CD4-positive, alpha-beta T cell treated with Interleukin-6 for 4 hours (primary cell): ENCODE measurements around the gene CCDC39.
A peak's percentile ranks its signal among the peaks of the same experiment; 100 is the strongest.
"Not testable (repeated sequence)": the region's sequence is repeated elsewhere in the genome, so short reads cannot be mapped to it uniquely, and the experiment has no call there.

ENCODE experiments used
- DNase-seq: peaks from one replicate; pipeline ENCODE4 v3.0.0-alpha.2; 2020; ENCODE audit warnings: mixed read lengths

CCDC39 gene

DNA sequence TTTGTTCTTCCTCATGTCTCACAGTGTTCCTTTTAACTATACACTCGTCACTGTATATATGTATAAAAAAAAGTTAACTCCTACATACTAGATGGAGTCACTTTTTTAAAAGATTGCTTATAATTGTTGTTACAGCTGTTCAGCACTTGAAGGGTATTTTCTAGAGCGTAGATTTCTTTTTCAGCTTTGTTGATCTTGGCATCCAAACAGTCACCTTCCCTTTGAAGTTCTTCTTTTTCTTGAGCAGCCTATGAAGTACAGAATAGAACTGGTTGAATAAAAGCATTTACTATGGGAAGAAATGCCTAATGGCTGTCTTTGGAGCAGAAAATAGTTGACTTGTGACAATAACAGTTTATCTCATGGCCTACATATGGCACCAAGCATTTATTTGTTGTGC, 59.6 kb downstream of the CCDC39 start:
- DNase-seq: no peak

DNA sequence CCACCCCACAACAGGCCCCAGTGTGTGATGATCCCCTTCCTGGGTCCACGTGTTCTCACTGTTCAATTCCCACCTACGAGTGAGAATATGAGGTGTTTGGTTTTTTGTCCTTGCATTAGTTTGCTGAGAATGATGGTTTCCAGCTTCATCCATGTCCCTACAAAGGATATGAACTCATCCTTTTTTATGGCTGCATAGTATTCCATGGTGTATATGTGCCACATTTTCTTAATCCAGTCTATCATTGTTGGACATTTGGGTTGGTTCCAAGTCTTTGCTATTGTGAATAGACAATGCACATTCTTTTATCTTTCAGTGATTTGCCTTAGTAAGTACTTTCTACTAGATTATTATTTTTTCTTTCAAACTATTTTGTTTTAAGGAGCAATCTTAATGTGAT, 60.7 kb downstream of the CCDC39 start:
- DNase-seq: not testable (repeated sequence)

DNA sequence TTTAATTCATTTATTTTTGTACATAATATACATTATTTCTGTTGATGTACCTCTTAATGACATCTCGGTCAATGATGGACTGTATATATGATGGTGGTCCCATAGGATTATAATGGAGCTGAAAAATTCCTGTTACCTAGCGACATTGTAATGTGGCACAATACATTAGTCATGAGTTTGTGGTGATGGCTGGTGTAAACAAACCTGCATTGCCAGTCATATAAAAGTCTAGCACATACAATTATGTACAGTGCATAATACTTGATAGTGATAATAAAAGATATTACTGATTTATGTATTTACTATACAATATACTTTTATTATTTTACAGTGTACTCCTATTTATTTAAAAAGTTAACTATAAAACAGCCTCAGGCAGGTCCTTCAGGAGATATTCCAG, 62.2 kb downstream of the CCDC39 start:
- no peak for DNase-seq

DNA sequence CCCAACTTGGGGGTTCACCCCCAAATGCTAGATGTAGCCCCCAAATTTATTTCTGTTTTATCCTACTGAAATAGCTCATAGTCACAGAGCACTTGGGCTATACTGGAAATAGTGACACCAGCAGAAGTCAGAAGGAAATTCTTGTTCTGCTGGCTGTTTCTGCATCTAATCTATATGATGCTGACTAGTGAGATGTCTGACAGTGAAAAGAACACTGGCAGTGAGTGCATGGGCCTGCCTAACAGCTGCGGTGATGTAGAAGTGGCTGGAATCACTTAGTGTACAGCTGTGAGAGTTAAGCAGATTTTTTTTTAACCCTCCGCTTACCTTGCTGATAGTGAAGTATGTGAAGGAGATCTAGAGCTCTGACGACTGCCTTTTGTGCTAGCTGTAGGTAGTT, 63.3 kb downstream of the CCDC39 start:
- no peak for DNase-seq

DNA sequence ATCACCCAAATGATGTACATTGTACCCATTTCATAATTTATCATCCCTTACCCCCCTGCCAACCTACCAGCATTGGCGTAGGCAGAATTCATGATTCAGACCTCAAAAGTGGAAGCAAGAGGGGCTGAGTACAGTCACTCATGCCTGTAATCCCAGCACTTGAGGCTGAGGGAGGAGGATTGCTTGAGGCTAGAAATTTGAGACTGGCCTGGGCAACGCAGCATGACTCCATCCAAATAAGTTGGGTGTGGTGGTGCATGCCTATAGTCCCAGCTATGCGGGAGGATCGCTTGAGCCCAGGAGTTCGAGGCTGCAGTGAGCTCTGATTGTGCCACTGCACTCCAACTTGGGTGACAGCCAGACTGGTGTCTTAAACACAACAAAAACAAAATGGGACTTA, 66.9 kb downstream of the CCDC39 start:
- DNase-seq: no peak

DNA sequence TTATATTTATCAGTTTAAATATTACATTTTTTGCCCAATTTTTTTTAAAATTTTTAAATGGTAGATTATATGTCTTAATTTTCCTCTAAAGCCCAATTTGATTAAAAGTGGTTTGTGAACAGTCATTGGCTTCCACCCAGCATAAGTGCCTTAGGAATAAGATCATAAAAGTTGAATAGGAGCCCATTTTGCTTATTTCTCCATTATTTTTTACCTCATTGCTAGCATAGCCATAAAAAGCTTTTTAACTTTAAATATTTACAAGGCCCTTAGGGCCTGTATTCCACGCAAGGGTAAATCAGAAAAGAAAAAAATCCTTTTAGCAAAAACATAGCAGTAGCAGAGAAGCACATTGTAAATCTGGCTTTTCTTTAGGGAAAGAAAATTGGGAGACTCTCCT, 68.3 kb downstream of the CCDC39 start:
- DNase-seq: no peak

DNA sequence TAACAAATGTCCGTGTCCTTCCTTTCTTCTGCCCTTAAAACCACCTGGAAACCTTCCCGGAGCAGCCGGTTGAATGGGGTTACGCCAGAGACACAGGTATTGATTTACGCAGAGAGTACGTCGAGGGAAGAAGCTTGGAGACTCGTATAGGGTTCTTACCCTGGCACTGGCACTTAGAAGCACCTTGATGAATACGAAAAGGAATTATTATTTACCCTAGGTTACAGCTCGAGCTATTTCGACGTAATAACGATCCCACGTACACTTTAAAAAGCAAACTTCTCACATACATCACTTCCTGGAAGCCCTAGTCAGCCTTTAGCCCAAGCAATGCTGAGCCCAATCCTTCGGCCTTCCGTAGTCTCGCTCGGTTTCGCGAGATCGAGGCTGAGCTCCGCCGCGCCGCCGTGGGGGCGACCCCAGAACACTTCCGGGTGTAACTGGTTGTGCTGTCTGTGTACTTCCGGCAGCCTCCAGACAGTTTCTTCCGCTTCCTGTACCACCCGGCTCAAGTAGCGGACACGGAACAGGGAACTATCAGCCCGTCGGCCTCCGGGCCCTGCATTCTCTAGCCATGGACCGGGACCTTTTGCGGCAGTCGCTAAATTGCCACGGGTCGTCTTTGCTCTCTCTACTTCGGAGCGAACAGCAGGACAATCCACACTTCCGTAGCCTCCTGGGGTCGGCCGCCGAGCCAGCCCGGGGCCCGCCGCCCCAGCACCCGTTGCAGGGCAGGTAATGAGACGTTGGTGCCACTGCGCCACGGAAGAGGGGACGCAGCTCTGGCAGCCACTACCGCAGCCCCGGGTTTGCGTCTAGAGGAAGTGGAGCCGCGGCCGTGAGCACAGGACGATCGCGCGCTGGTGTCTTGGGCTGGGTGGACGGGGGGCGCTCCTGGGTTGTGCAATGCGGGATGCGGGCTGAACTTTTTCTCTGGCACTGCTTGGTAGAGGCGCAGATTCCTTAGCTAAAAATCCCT, 77.3 kb downstream of the CCDC39 start, which contains the start of gene TTC14:
TTC14 (plus strand) TSS at position 476 of the 979 bp plus-strand sequence; CDS start at position 575, 99 bp downstream.
- DNase-seq: peak; percentile 94

DNA sequence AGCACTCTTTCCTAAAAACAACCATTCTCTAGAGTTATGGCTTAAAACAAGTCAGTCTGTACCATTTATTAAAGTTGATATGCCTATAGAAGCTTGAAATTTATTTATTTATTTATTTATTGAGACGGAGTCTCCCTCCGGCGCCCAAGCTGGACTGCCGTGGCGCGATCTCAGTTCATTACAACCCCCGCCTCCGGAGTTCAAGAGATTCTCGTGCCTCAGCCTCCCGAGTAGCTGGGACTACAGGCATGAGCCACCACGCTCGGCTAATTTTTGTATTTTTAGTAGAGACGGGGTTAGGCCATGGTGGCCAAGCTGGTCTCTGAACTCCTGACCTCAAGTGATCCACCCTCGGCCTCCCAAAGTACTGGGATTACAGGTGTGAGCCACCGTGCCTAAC, 78.8 kb downstream of the CCDC39 start:
- DNase-seq: no peak

DNA sequence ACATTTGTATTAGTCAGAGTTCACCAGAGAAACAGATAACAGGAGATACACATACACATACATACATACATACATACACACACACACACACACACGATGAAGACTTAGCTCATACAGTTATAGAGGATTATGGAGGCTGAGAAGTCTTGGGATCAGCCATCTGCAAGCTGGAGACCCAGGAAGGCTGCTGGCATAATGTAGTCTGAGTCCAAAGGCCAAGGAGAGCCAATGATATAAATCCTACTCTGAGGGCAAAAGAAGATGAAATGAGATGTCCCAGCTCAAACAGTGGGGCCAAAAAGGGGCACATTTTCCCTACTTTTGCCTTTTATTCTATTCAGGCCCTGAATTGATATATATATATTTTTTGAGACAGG, 83.7 kb downstream of the CCDC39 start:
- no peak for DNase-seq

DNA sequence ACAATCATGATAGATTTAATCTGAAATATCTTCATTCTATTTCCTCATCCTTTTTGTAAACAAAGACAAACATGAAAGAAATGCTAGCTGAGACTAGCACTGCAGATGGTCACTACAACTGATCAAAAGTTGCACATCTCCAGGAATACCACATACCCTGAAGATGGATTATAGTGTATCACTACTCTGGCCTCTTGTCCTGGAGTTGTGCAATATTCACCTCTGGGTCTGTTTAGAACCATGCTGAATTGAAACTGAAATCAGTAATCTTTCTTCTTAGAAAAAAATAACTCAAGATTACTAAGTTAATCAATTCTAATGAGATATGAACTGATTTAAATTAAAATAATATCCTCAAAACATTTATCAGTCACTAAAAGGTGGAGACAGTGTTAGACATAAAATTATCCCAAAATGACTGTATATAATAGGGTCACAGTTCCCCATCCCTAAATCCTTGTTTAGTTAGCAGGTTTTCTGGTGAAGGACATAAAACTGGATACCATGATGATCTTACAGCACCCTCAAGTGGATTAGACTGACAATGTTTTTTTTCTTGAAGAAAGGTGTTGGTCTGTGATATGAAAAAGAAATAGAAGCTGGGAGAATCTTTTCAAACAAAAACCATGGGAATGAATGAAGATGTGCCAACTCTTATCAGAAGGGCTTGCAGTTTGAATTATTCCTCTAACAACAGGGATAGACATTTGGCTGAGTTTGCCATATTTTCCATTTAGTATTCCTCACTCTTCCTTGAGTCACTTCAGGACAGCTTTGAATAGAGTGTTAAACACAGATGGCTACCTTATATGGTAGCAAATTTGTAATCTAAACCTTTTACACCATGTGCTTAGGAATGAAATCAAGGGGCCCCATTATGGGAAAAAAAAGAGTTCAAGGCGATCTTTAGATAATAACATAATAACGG, 84.4 kb downstream of the CCDC39 start:
- DNase-seq: no peak

DNA sequence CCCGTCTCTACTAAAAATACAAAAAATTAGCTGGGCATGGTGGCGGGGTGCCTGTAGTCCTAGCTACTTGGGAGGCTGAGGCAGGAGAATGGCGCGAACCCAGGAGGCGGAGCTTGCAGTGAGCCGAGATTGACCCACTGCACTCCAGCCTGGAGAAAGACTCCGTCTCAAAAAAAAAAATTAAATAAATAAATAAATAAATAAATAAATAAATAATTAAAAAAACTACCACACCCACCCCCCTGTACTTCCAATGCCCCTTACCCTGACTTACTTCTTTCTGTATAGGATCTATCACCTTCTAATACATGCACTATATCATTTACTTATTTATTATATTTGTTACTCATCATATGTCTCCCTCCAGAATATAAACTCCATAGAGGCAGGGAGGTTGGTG, 85.7 kb downstream of the CCDC39 start:
- DNase-seq: not testable (repeated sequence)

DNA sequence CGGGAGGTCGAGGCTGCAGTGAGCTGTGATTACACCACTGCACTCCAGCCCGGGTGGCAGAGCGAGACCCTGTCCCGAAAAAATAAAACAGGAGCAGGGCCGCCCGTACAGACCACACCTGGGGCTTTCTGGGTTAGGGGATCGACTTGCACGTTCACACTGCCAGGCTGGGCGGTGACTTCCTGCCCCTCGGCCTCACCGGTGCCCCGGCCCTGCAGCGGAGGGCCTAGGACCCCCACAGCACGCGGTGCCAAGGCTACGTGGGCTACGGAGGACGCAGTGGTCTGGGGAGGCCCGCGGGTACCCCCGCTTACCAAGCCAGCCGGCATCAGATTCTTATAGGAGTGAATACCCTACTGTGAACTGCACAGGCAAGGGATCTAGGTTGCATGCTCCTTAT, 88.9 kb downstream of the CCDC39 start:
- no peak for DNase-seq

DNA sequence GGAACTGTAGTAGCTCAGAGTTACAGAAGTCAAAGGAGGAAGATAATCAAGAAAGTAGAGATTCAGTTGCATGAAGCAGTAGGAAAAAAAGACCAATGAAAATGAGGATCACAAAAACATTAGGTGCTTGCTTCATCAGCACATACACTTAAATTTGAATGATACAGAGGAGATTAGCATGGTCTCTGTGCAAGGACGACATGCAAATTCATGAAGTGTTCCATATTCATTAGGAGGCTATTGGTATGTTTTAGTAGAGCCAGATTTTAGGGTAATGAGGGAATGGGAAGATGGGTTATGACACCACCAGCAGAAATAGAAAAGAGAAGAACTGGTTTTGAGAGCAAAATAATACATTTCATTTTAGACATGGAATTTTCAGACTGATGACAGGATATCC, 98.4 kb downstream of the CCDC39 start:
- no peak for DNase-seq

DNA sequence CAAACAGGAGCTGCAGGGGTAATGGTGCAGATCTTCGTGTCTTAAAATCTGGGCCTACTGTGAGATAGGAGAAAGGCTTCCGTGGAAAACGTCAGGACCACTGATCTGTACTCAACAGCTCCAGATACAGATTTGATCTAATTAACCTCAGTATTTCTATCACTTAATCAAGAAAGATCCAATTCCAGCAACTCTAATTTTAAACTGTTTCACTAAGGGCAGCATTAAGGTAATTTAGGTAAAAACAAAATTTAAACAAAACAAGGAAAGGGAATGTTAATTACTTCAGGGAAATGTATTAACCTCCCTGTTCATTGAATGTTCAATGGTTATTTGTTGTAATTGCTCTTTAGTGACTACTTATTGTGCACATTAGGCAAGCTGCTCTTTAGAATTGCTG, 103.7 kb downstream of the CCDC39 start:
- no peak for DNase-seq

DNA sequence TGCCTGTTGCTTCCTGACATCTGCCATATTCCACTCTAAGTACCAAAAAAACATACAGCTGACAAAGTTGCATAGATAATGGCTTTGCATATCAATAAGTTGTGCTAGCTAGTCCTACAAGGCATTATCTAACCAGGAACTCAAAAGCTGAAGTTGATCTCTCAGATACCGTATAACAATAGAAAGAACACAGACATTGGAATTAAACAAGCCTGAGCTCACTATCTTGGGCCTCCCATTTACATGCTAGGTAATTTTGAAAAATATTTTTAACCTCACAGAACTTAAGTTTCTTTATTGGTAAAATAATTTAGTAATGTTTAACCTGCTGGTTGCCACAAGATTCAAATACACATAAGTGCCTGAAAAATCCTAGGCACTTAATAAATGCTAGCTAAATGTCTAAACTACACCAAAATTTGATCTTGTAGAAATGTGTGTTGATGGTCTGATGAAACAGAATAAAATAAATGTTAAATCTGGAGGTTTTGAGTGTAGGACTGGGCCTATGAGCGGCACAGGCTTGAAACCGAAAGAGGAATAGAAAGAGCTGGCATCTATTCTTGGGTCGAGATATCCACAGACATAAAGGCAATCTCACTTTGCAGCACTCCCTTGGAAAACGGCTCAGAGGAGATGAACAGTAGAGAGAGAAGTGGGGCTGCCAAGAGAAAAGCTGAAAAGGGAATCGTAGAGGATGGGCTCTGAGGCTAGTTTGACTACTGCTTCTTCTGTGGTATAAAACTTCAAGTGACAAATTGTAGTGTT, 107.3 kb downstream of the CCDC39 start:
- DNase-seq: no peak

DNA sequence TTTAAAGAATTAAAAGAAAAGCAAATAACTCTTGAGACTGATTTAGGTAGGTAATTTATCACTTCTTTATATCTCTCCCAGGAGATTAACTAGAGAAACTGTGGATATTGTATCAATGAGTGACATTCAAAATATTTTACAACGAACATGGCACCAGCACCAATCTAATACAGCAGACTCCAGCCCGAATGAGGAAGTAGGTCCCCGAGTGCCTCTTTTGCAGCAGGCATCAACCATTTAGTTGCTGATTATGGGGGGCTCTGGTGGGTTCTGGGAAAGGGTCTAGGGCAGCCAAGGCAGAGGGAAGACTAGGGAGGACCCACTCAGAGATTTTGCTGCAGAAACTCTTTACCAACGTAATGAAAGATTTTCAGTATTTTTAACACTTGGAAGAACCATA, 109.1 kb downstream of the CCDC39 start:
- DNase-seq: no peak

DNA sequence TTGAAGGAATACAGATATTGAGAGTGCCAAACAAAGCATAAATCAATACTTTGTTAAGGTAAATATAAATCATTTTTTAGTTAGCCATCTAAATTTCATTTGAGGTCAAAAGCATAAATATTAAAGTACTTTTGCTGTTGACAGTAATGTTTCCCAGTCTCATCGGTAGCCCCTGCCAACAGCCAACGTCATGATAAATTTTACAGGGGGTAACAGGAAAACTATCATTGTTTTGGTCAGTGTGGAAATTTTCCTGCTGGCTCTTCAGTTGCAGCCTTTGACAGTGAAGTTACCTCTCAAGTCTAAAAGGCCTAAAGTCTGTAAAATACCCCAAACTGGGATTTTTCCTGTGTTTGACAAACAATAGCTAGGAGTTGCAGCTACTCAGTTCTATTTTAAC, 114.6 kb downstream of the CCDC39 start:
- no peak for DNase-seq
